Left ventricle myocardium inferior (tissue), 1 donor: ENCODE data around the gene DOHH. TPM values are rescaled to one million over a fixed set of nuclear protein-coding genes. Genes with fewer than 3 reads are reported as not detected.

Experiments
- DNase-seq: peaks from one replicate; pipeline ENCODE4 v3.0.0-alpha.2; 2020
- H3K27ac ChIP-seq: fragments of 200-600 bp; replicated peaks from 2 replicates; pipeline ENCODE4 v1.8.0; 2021
- H3K27me3 ChIP-seq: fragments of 200-600 bp; 2 replicates; pipeline ENCODE4 v1.8.0; 2021; ENCODE audit warnings: low read depth
- H3K36me3 ChIP-seq: fragments of 200-600 bp; 2 replicates; pipeline ENCODE4 v1.8.0; 2021
- H3K4me1 ChIP-seq: fragments of 200-600 bp; 2 replicates; pipeline ENCODE4 v1.8.0; 2021
- H3K4me3 ChIP-seq: fragments of 200-600 bp; 2 replicates; pipeline ENCODE4 v1.8.0; 2021; ENCODE audit warnings: mild to moderate bottlenecking, moderate library complexity
- H3K9me3 ChIP-seq: fragments of 200-600 bp; replicated peaks from 2 replicates; pipeline ENCODE4 v1.8.0; 2021
- CTCF ChIP-seq: fragments of 200-600 bp; IDR thresholded peaks from 2 replicates; pipeline ENCODE4 v1.8.0; 2021; ENCODE audit warnings: antibody characterized with exemption, mild to moderate bottlenecking, borderline replicate concordance
- intact Hi-C: fragments of 100-400 bp; cut with micrococcal nuclease; formaldehyde crosslinking; loops from one replicate; pipeline ENCODE4 v1.11.0; 2022
- total RNA-seq: library from RNA; stranded (reverse); fragmentation: NEBNext Ultra II Directional; extraction: Animal tissue kit (Norgen Biotek cat#: 25700); gene quantifications from one replicate; pipeline ENCODE4 v1.2.1, GENCODE V29; 2021
- donor health status: DM: no; HTN: yes; CAD: no; lungs with severe emphysema.

Gene DOHH
- total RNA-seq, 1 donor from 2014 or later, result 11.1 TPM

GRCh38 chr19:3465552-3465951 is 34.9 kb downstream of the DOHH start:
- no peak for TF ChIP-seq CTCF
- intact Hi-C loops, result no loop called here
- no peak for DNase-seq
- peaks cover 30% of the 10 kb centered on the region for H3K36me3 ChIP-seq
- peak overlapping the region; percentile 42 for H3K27ac ChIP-seq
- no peak overlapping the region for H3K4me3 ChIP-seq
- H3K27me3 ChIP-seq, result no peaks in the 10 kb centered on the region
- H3K9me3 ChIP-seq, result no peaks in the 10 kb centered on the region
- peaks cover 57% of the 10 kb centered on the region for H3K4me1 ChIP-seq

GRCh38 chr19:3464587-3465235 is 35.8 kb downstream of the DOHH start:
- no peaks in the 10 kb centered on the region for H3K9me3 ChIP-seq
- no peak for TF ChIP-seq CTCF
- peaks cover 33% of the 10 kb centered on the region for H3K36me3 ChIP-seq
- no peaks in the 10 kb centered on the region for H3K27me3 ChIP-seq
- intact Hi-C loops, result no loop called here
- H3K27ac ChIP-seq, result peak overlapping the region; percentile 40
- peaks cover 63% of the 10 kb centered on the region for H3K4me1 ChIP-seq
- H3K4me3 ChIP-seq, result no peak overlapping the region
- no peak for DNase-seq

GRCh38 chr19:3463714-3464586 is 36.5 kb downstream of the DOHH start:
- no peak for TF ChIP-seq CTCF
- Histone ChIP-seq H3K4me1 (peaks cover 63% of the 10 kb centered on the region), H3K36me3 (peaks cover 33% of the 10 kb centered on the region), H3K9me3 (no peaks in the 10 kb centered on the region), H3K27ac (no peak overlapping the region), H3K27me3 (no peaks in the 10 kb centered on the region), H3K4me3 (no peak overlapping the region)
- DNase-seq, result no peak
- intact Hi-C loops, result no loop called here

GRCh38 chr19:3462991-3463713 is 37.3 kb downstream of the DOHH start:
- intact Hi-C loops, result no loop called here
- peaks cover 63% of the 10 kb centered on the region for H3K4me1 ChIP-seq
- peaks cover 33% of the 10 kb centered on the region for H3K36me3 ChIP-seq
- H3K4me3 ChIP-seq, result no peak overlapping the region
- no peak for TF ChIP-seq CTCF
- no peaks in the 10 kb centered on the region for H3K27me3 ChIP-seq
- no peak overlapping the region for H3K27ac ChIP-seq
- DNase-seq, result no peak
- no peaks in the 10 kb centered on the region for H3K9me3 ChIP-seq

GRCh38 chr19:3459965-3460582 is 40.4 kb downstream of the DOHH start:
- H3K9me3 ChIP-seq, result no peaks in the 10 kb centered on the region
- no peaks in the 10 kb centered on the region for H3K27me3 ChIP-seq
- peaks cover 54% of the 10 kb centered on the region for H3K36me3 ChIP-seq
- peak overlapping the region; percentile 1 for H3K4me3 ChIP-seq
- intact Hi-C loops, result no loop called here
- peaks cover 57% of the 10 kb centered on the region for H3K4me1 ChIP-seq
- peak overlapping the region; percentile 90 for H3K27ac ChIP-seq
- DNase-seq, result no peak
- TF ChIP-seq CTCF, result no peak
